Hepatocyte (in vitro differentiated cells): ENCODE results near the gene MAP3K4. TPM values are rescaled to one million over a fixed set of nuclear protein-coding genes. Genes with fewer than 3 reads are reported as not detected.

Source experiments
- DNase-seq: peaks from one replicate; pipeline ENCODE4 v3.0.0-alpha.2; 2016; ENCODE audit warnings: low spot score
- H2AFZ ChIP-seq: fragments of 200-600 bp; sonication (generic); 2 replicates; pipeline ENCODE4 v1.6.0; 2016; ENCODE audit warnings: antibody characterized with exemption, mild to moderate bottlenecking
- H3K27ac ChIP-seq: fragments of 200-600 bp; sonication (generic); 2 replicates; pipeline ENCODE4 v1.5.1; 2016; ENCODE audit warnings: mild to moderate bottlenecking
- H3K27me3 ChIP-seq: fragments of 200-600 bp; sonication (generic); 2 replicates; pipeline ENCODE4 v1.6.1; 2016
- H3K36me3 ChIP-seq: fragments of 200-600 bp; sonication (generic); replicated peaks from 2 replicates; pipeline ENCODE4 v1.5.1; 2016; ENCODE audit warnings: low read depth; ENCODE audit not compliant: insufficient read depth
- H3K4me1 ChIP-seq: fragments of 200-600 bp; sonication (generic); 2 replicates; pipeline ENCODE4 v1.5.1; 2016; ENCODE audit warnings: mild to moderate bottlenecking, moderate library complexity; ENCODE audit not compliant: insufficient read depth
- H3K4me2 ChIP-seq: fragments of 200-600 bp; sonication (generic); 2 replicates; pipeline ENCODE4 v1.6.0; 2016
- H3K4me3 ChIP-seq: fragments of 200-600 bp; sonication (generic); 2 replicates; pipeline ENCODE4 v1.5.1; 2016; ENCODE audit warnings: mild to moderate bottlenecking
- H3K79me2 ChIP-seq: fragments of 200-600 bp; sonication (generic); 2 replicates; pipeline ENCODE4 v1.6.0; 2017; ENCODE audit warnings: mild to moderate bottlenecking
- H3K9me2 ChIP-seq: fragments of 200-600 bp; sonication (generic); replicated peaks from 2 replicates; pipeline ENCODE4 v1.6.0; 2017; ENCODE audit warnings: mild to moderate bottlenecking; ENCODE audit not compliant: insufficient read depth
- H3K9me3 ChIP-seq: fragments of 200-600 bp; sonication (generic); 2 replicates; pipeline ENCODE4 v1.5.1; 2016; ENCODE audit warnings: low read depth, mild to moderate bottlenecking
- H4K20me1 ChIP-seq: fragments of 200-600 bp; sonication (generic); 2 replicates; pipeline ENCODE4 v1.6.0; 2016; ENCODE audit warnings: mild to moderate bottlenecking; ENCODE audit not compliant: insufficient read depth, poor library complexity, severe bottlenecking
- EZH2 ChIP-seq: fragments of 200-600 bp; sonication (generic); IDR thresholded peaks from 2 replicates; pipeline ENCODE4 v1.6.1; 2016; ENCODE audit warnings: antibody characterized with exemption, mild to moderate bottlenecking, borderline replicate concordance
- EZH2phosphoT487 ChIP-seq: fragments of 200-600 bp; sonication (generic); IDR thresholded peaks from one replicate; pipeline ENCODE4 v1.6.1; 2018; ENCODE audit warnings: antibody characterized with exemption, mild to moderate bottlenecking, low read depth, moderate library complexity; ENCODE audit not compliant: unreplicated experiment, severe bottlenecking
- WGBS: methylation state at CpG from one replicate; pipeline ENCODE4 v1.1.6; 2016; ENCODE audit warnings: low lambda C conversion rate; ENCODE audit errors: missing lambda C conversion rate; 5-methylcytosine and 5-hydroxymethylcytosine counted together
- polyA plus RNA-seq: library from polyadenylated mRNA; unstranded; fragments of >200 nt; fragmentation: Nextera tagmentation; extraction: Ambion mirVana; gene quantifications from 2 replicates; pipeline ENCODE4 v1.2.1, GENCODE V29; 2016
- total RNA-seq: library from RNA; depleted of rRNA; stranded (reverse); fragments of >200 nt; gene quantifications from 2 replicates; pipeline ENCODE4 v1.2.3, GENCODE V29; 2014
- TF ChIP-seq, protein P1 (sequence below): fragments of 200-600 bp; sonication (generic); IDR thresholded peaks from 2 replicates; pipeline ENCODE4 v1.5.1; 2016; ENCODE audit warnings: antibody characterized with exemption, mild to moderate bottlenecking; ENCODE audit not compliant: poor library complexity

MAP3K4 gene
- total and polyA plus RNA-seq, 2 experiments from 2014 or later: 10.9 to 21.5 TPM

DNA sequence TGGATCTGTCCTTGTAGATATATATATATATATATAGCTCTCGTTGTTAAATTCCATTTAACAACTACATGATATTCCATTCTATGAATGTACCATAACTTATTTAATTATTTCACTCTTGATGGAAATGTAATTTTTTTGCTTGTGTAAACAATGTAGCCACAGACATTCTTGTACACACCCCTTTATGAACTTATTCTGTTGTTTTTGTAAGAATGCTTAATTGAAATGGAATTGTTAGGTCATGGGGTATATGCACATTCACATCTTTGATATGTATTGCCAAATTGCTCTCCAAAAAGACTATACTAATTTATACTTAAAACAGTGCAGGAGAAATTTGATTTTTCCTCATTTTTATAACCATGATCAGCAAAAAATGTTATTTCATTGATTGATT, 67.2 kb downstream of the MAP3K4 start:
- Histone ChIP-seq H3K4me1 (no peaks in the 10 kb centered on the region), H2AFZ (no peak overlapping the region), H3K9me2 (no peaks in the 10 kb centered on the region), H4K20me1 (no peaks in the 10 kb centered on the region), H3K4me2 (no peak overlapping the region), H3K27ac (no peak overlapping the region), H3K36me3 (no peaks in the 10 kb centered on the region), H3K9me3 (no peaks in the 10 kb centered on the region), H3K27me3 (no peaks in the 10 kb centered on the region), H3K79me2 (peaks cover 10% of the 10 kb centered on the region), H3K4me3 (no peak overlapping the region)
- TF ChIP-seq EZH2: no peak
- TF ChIP-seq, protein P1, sequence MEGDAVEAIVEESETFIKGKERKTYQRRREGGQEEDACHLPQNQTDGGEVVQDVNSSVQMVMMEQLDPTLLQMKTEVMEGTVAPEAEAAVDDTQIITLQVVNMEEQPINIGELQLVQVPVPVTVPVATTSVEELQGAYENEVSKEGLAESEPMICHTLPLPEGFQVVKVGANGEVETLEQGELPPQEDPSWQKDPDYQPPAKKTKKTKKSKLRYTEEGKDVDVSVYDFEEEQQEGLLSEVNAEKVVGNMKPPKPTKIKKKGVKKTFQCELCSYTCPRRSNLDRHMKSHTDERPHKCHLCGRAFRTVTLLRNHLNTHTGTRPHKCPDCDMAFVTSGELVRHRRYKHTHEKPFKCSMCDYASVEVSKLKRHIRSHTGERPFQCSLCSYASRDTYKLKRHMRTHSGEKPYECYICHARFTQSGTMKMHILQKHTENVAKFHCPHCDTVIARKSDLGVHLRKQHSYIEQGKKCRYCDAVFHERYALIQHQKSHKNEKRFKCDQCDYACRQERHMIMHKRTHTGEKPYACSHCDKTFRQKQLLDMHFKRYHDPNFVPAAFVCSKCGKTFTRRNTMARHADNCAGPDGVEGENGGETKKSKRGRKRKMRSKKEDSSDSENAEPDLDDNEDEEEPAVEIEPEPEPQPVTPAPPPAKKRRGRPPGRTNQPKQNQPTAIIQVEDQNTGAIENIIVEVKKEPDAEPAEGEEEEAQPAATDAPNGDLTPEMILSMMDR: no peak
- no peak for TF ChIP-seq EZH2phosphoT487
- no peak for DNase-seq
- 88% methylated on average over 1 of the region's 1 CpG for WGBS

DNA sequence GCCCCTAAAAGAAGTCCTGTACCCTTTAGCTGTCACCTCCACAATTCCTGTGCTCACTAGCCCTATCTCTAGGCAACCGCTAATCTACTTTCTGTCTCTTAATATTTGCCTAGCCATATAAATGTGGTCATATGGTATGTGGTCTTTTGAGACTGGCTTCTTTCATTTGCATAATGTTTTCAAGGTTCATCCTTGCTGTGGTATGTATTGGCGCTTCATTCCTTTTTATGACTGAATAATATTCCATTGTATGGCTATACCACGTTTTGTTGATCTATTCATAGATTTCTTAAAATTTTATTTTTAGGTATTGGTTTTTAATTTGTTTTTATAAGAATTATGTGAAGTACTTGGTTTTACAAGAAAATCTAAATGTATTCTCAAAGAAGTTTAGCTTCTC, 70.0 kb downstream of the MAP3K4 start:
- H2AFZ ChIP-seq: no peak overlapping the region
- H3K27me3 ChIP-seq: no peaks in the 10 kb centered on the region
- H3K79me2 ChIP-seq: peaks cover 6% of the 10 kb centered on the region
- H3K4me2 ChIP-seq: no peak overlapping the region
- H3K9me3 ChIP-seq: no peaks in the 10 kb centered on the region
- TF ChIP-seq, protein P1: no peak
- no peak for TF ChIP-seq EZH2
- no peak for TF ChIP-seq EZH2phosphoT487
- no peak overlapping the region for H3K27ac ChIP-seq
- H3K4me1 ChIP-seq: no peaks in the 10 kb centered on the region
- 98% methylated on average over 3 of the region's 3 CpGs for WGBS
- DNase-seq: no peak
- H3K9me2 ChIP-seq: no peaks in the 10 kb centered on the region
- no peaks in the 10 kb centered on the region for H3K36me3 ChIP-seq
- no peaks in the 10 kb centered on the region for H4K20me1 ChIP-seq
- H3K4me3 ChIP-seq: no peak overlapping the region

DNA sequence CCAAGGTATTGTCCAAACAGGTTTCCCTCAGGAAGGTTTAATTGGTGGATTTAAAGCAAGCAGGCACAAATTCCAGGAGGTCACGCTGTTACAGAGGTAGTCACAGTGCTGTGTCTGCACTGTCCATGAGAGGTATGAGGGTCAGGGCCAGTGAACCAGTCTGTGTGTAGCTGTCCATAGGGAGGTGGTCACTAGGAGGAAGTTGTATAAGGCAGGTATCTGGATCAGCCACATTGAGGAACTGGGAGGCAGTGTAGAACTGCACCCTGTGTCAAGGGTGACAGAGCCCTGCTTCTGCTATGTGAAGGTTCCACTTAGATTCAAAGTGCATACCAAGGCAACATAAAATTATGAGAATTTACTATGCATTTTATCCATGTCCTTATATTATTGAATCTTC, 73.3 kb downstream of the MAP3K4 start:
- Histone ChIP-seq H3K79me2 (peaks cover 4% of the 10 kb centered on the region), H4K20me1 (no peaks in the 10 kb centered on the region), H3K4me3 (no peak overlapping the region), H3K4me1 (no peaks in the 10 kb centered on the region), H2AFZ (no peak overlapping the region), H3K9me2 (no peaks in the 10 kb centered on the region), H3K27ac (no peak overlapping the region), H3K4me2 (no peak overlapping the region), H3K27me3 (no peaks in the 10 kb centered on the region), H3K9me3 (no peaks in the 10 kb centered on the region), H3K36me3 (no peaks in the 10 kb centered on the region)
- no peak for DNase-seq
- TF ChIP-seq EZH2phosphoT487: no peak
- no peak for TF ChIP-seq EZH2
- TF ChIP-seq, protein P1: no peak
- 100% methylated on average over 1 of the region's 1 CpG for WGBS

DNA sequence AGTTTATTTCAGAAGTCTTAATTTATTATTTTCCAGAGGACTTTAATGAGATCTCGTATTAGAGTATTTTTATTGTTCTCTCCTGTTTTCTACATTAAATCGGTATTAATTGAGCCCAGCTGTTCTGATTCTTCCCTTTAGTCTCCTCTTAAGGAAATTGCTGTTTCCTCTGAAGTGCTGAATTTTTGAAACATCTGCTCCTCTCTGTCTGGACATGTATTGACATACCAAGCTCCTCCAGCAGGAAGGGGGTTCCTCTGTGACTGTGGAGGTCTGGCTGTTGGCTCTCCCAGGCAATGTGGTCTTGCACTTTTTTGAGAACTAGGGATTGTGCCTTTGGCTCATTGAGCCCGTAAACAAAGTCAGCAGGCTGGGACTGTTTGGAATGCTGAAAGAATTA, 74.9 kb downstream of the MAP3K4 start:
- no peak for TF ChIP-seq EZH2
- TF ChIP-seq, protein P1: no peak
- TF ChIP-seq EZH2phosphoT487: no peak
- Histone ChIP-seq H3K9me3 (no peaks in the 10 kb centered on the region), H3K36me3 (no peaks in the 10 kb centered on the region), H3K9me2 (no peaks in the 10 kb centered on the region), H3K27me3 (no peaks in the 10 kb centered on the region), H3K4me1 (no peaks in the 10 kb centered on the region), H4K20me1 (no peaks in the 10 kb centered on the region), H2AFZ (no peak overlapping the region), H3K27ac (no peak overlapping the region), H3K79me2 (peaks cover 4% of the 10 kb centered on the region), H3K4me2 (no peak overlapping the region), H3K4me3 (no peak overlapping the region)
- no peak for DNase-seq
- WGBS: 81% methylated on average over 3 of the region's 3 CpGs
